GM18508 (cell line): Measurements from ENCODE around the gene F7.

Experiments
- ATAC-seq: cut with Tn5 transposase; IDR thresholded peaks from one replicate; pipeline ENCODE4 v1.9.1; 2021; ENCODE audit warnings: moderate number of reproducible peaks; ENCODE audit not compliant: insufficient read depth, unreplicated experiment

F7 gene

DNA sequence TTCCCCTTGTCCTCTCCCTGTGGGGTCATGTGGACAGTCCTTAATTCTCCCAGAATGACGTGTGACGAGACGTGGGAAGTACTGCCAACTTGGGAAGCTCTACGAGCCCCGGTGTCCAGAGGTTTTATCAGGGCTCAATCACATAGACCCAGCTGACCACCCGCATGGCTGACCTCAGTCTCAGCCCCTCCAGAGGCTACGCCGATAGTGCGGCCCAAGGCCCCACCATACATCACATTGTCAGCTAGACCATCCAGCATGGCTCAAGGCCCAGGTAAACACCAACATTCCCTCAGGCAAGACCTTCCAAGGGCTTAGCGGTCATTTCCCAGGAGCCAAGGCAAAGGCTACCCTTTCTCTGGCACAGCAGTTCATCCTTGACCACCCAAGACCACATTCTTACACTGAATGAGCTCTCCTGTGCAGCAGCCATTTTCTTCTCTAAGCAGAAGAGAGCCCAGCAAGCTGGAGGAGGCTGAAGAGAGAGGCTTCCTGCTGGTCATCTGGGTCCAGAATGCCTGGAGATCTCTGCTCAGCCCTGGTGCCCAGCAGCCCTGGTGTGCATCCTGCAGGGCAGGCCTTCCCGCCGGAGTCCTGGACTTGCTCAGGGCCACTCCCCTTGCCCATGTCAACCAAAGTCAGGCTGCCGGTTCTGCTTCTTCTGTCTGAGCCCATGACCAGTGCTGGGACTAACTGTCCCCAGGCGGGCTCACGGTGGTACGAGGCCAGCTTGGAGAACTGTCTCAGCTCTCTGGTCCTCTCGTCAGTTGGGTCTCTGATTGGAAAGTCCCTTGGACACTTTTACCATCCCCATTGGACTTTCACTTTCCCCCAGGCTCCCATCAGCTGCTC is 9.1 kb downstream of the F7 start:
- no peak for ATAC-seq

DNA sequence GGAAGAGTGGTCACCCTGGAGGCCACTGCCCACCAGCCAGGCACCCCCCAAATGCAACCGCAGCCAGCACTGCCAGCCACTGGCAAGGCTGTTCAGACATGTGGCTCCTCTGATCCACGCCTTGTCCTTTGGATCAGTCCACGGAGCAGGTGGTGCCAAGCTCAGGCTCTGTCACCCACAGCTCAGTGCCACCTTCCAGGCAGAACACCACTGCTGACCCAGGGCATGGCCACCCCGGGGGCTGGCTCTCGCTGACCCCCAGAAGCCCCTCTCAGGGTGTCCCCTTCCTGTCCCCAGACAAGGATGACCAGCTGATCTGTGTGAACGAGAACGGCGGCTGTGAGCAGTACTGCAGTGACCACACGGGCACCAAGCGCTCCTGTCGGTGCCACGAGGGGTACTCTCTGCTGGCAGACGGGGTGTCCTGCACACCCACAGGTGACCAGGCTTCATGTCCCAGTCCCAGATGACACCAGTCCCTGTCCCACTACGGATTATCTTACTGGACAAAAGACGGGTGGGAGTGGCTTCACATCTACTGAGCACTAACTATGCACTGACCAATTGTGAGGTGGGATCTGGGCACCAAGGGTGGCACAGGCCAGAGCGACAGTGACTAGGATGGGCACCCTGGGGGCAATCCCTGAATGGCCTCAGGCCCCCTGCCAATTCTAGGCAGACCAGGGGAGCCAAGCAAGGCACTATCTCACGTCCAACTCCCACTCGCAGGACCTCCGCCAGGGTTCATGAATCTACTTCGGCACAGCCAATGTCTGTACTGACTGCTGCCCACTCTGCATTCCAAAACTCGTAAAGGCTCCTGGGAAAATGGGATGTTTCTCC is 10.0 kb downstream of the F7 start:
- ATAC-seq, result no peak

DNA sequence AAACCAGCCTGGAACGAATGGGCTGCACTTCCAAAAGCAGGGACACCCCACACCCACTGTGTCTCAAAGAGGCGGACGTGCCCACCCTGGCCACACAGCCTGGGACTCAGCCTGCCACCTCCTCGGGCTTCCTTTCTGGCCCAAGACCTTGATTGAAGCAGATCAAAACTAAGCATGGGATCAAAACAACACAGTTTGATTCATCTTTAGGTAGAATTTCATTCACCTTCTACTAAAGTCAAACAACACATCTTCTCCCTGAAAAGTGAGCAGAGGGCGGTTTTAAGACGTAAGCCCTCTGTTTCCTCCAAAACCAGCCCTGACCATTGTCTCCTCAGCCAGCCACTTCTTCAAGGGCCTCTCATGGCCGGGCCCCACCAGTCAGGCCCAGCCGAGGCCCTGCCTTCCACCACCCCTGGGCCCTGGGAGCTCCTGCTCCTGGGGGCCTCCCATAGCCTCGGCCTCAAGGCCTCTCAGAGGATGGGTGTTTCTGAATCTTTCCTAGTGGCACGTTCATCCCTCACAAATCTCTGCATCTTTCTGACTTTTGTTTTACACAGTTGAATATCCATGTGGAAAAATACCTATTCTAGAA is 10.7 kb downstream of the F7 start:
- ATAC-seq, result no peak

- no peak for ATAC-seq
These were observed 11.3 kb downstream of the F7 start for GRCh38 chr13:113116871-113117271.

- no peak for ATAC-seq
These were observed 11.8 kb downstream of the F7 start for GRCh38 chr13:113117335-113117872.

DNA sequence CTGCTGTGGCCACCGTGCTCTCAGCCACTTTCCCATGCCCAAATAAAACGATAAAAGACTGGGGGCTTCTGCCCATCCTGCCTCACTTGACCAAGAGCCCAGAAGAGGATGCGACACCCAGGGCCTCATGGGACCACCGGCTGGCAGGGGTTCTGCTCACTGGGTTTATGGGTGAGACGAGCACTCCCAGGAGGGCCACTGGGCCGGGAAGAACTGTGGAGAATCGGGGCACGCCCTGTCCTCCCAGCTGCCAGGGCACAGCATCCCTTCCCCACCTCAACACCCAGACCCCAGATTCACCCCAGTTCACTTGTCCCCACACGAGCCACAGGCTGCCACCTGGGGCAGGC is 12.3 kb downstream of the F7 start:
- ATAC-seq, result no peak

DNA sequence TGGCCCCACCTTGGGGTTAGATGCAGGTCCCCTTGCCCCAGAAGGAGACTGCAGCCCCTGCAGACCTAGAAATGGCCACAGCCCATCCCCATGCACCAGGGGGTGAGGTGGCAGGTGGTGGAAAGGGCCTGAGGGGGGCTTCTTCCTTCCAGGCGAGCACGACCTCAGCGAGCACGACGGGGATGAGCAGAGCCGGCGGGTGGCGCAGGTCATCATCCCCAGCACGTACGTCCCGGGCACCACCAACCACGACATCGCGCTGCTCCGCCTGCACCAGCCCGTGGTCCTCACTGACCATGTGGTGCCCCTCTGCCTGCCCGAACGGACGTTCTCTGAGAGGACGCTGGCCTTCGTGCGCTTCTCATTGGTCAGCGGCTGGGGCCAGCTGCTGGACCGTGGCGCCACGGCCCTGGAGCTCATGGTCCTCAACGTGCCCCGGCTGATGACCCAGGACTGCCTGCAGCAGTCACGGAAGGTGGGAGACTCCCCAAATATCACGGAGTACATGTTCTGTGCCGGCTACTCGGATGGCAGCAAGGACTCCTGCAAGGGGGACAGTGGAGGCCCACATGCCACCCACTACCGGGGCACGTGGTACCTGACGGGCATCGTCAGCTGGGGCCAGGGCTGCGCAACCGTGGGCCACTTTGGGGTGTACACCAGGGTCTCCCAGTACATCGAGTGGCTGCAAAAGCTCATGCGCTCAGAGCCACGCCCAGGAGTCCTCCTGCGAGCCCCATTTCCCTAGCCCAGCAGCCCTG is 12.8 kb downstream of the F7 start:
- no peak for ATAC-seq

GRCh38 chr13:113119166-113119821 is 13.7 kb downstream of the F7 start:
- ATAC-seq, result no peak

- ATAC-seq, result no peak
These were observed 14.2 kb downstream of the F7 start for GRCh38 chr13:113119822-113120189.

- ATAC-seq, result no peak
These were observed 14.9 kb downstream of the F7 start for GRCh38 chr13:113120300-113121182.

DNA sequence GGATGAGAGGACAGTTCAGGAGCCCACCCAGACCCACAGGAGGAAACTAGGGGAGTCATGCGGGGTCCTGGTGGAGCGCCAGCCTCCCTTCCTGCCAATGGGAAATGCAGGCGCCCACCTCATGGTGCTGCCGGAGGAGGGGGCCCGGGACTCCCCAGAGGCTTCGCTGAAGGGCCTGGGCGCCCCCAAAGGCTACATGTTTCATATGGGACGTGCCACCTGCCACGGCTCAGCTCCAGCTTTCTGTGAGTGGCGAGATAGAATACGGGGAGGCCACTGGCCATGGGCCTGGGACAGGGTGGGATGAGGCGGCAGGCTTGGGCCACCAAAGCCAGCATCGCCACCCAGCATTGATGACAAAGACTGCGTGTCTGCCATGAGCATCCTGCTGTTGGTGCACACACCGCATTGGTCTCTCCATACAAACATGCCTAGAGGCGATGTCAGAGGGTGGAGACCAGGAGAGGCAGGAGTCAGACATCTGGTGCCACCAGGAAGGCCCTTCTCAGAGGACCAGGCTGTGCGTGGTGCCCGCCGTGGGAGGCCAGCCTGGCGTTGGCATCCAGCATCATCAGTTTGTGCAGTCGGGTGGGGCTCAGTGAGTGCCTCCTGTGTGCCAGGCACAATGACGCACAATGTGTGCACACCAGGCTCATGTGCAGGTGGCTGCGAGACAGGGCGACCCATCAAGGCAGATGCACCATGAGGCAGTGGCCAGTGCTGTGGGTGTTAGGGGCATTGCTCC is 15.8 kb downstream of the F7 start:
- ATAC-seq, result no peak

DNA sequence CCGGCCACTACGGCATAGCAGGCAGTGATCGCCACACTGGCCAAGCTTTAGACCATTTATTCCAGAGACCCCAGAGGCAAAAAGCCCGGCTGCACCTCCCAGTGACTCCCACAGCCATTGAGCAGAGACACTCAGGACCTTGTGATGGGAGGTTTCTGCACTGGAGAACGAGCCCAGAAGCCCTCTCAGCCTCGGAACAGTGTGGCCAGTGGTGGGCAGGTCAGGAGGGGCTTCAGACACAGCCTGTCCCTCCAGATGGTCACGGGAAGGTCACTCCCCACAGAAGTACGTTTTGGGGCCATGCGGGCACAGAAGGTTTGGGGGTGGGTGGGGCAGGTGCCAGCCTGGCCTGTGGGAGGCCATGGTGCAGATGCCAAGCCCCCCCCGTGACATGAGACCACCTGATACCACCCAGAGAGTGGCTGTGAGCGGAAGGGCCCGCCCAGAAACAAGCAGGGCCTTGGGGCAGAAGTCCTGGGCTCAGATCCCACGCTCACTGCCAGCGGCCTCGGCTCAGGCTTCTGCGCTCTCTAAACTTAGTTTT is 16.4 kb downstream of the F7 start:
- ATAC-seq, result no peak

DNA sequence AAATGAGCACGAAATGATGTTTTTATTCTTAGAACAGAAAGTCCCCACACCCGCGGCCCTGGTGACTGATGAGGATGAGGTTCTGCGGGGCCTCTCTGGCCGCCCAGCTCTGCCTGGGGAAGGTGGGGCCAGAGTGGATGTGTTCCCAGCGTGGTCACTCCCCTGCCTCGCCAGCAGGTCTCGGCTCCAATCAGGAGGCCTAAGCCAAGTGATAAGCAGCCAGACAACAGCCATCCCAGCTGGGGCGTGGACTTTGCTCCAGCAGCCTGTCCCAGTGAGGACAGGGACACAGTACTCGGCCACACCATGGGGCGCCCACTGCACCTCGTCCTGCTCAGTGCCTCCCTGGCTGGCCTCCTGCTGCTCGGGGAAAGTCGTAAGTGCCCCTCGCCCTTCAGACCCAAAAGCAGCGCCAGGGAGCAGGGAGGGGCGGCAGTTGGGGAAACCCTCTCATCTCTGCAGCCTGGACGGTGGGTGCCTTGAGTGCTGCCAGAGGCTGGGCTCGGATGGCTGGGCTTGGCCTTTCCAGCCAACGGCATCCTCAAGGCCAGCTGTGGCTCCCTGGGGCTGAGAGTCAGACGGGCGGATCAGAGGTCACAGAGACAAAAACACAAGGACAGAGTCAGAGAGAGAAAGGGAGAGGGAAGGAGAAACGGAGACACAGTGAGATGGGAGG is 17.1 kb downstream of the F7 start, which contains the start of gene F10:
F10 (plus strand) TSS at position 250 of the 676 bp plus-strand sequence; CDS start at position 307, 57 bp downstream.
- ATAC-seq, result no peak

GRCh38 chr13:113123226-113124201 is 17.9 kb downstream of the F7 start:
- no peak for ATAC-seq

GRCh38 chr13:113124211-113124970 is 18.8 kb downstream of the F7 start:
- ATAC-seq, result no peak
